HG02943 (cell line): ENCODE measurements around the gene NT5C1A.

Experiments
- ATAC-seq: cut with Tn5 transposase; IDR thresholded peaks from one replicate; pipeline ENCODE4 v1.9.1; 2021; ENCODE audit warnings: mild to moderate bottlenecking, low read depth, moderate library complexity; ENCODE audit not compliant: unreplicated experiment

NT5C1A gene

GRCh38 chr1:39663559-39663958 is 8.3 kb downstream of the NT5C1A start:
- no peak for ATAC-seq

GRCh38 chr1:39662861-39663260 is 9.0 kb downstream of the NT5C1A start:
- ATAC-seq: no peak

- ATAC-seq: no peak
These were observed 12.4 kb downstream of the NT5C1A start for GRCh38 chr1:39659538-39659937.

GRCh38 chr1:39659110-39659509 is 12.8 kb downstream of the NT5C1A start:
- ATAC-seq: no peak

DNA sequence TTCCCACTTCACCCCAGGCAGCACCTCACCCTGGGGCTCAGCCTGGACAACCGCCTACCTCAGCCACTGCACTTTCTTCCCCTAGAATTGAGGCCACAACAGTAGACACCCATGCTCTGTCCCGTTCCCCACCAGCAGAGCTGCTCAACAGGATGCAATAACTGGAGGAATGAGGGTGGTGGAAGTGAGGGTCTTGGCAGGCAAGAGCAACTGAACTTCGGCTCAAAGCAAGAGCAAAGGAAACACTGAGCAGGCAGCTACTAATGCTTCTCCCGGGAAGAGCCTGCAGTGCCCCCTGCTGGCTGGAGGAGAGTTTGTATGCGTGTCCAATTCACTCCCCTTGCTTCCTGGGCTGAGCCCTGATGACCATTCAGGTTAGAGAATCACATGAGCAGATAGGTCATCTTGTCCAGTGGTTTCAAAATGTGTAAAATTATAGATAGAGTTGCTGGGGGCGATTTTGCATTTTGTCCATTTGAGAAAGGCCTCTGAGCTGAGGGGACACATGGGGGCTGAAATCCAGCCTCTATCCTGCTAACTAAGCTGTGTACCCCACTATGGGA is 13.9 kb downstream of the NT5C1A start:
- no peak for ATAC-seq

DNA sequence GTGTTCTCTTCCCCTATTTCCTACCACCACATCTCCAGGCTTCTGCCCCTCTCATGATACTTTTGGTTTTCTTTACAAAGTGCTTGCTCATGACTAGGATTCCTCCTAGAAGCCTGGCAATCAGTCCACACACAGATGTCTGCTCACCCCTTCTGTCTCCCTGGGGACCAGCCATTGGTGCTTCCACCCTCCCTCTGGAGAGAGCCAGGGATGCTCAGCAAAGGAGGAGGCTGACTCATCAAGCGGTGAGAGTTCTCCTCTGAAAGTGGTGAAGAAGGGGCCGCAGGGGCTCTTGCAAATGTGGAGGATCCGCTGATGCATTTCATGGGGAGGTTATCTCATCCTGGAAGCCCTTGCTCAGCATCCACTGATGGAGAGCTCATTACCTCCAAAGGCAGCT is 14.5 kb downstream of the NT5C1A start:
- no peak for ATAC-seq

DNA sequence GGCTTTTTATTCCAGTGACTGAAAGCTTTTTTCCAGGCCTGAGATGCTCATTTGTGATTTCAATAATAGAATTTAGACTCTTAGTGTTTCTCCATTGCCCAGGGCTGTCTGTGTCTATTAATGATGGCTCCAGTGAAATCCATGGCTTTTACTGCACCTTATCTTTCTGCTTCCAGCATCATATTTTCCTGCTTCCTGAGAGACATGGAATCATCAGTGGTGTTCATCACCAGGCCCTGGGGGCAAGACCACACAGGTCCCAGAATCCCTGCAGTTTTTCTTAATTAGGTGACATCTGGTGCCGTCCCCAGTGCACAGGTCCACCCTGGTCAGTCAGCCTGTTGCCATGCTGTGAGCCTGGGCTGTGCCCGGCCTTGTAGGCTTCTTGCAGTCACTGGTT is 15.5 kb downstream of the NT5C1A start:
- ATAC-seq: no peak

GRCh38 chr1:39655578-39656268 is 16.2 kb downstream of the NT5C1A start:
- no peak for ATAC-seq

- ATAC-seq: no peak
These were observed 17.6 kb downstream of the NT5C1A start for GRCh38 chr1:39654291-39654690.

- ATAC-seq: no peak
These were observed 18.3 kb downstream of the NT5C1A start for GRCh38 chr1:39653546-39654031.

DNA sequence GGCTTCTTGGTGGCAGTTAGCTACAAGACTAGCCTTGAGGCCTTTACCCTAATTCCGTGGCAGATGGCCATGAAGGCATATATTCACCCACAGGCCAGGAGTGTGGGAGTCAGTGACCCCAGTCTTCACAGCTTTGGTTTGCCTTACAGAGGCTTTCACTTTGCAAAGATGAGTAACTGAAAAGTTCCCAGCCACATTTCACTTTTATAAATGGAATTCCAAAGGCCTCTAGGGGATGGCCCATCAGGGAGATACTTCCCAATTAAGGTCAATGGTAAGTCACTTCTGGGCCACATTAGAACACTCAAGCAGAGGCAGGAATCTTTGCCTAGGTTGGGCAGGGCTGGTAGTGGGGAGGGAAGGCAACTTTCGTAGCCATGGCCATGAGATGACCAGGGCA is 19.4 kb downstream of the NT5C1A start:
- ATAC-seq: no peak

DNA sequence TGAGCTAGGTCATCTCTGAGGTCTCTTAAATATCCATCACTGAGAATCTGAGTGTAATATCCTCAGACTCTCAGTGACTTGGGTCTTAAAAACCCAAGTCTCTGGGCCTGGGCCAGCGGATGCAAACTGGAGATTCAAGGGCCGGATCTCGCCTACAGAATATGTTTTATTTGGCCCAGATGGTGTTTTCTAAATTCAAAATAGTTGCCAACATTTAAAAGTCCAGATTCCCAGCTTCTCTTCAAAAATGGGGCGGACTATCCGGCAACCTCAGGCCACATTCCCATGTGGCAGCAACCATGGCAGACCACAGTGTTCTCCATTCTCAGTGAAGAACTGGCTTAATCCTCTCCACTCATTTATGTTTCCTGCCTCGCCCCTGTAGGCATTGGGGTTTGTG is 19.8 kb downstream of the NT5C1A start:
- ATAC-seq: no peak

- ATAC-seq: no peak
These were observed 21.5 kb downstream of the NT5C1A start for GRCh38 chr1:39650431-39650830.

GRCh38 chr1:39649636-39650185 is 22.2 kb downstream of the NT5C1A start:
- ATAC-seq: no peak

- ATAC-seq: no peak
These were observed 23.4 kb downstream of the NT5C1A start for GRCh38 chr1:39648496-39648895.

- ATAC-seq: no peak
These were observed 24.7 kb downstream of the NT5C1A start for GRCh38 chr1:39647247-39647646.

GRCh38 chr1:39646232-39647081 is 25.4 kb downstream of the NT5C1A start:
- no peak for ATAC-seq

- no peak for ATAC-seq
These were observed 26.4 kb downstream of the NT5C1A start for GRCh38 chr1:39645411-39646043.

DNA sequence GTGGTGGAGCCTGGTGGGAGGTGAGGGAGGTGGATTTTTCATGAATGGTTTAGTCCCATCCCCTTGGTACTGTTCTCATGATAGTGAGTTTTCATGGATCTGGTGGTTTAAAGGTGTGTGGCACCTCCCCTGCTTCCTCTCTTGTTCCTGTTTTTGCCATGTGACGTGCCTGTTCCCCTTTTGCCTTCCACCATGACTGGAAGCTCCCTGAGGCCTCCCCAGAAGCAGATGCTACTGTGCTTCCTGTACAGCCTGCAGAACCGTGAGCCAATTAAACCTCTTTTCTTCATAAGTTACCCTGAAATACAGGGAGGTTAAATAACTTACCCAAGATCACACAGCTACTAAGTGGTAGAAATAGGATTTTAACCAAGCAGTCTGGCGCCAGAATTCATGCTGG is 28.2 kb downstream of the NT5C1A start:
- no peak for ATAC-seq

DNA sequence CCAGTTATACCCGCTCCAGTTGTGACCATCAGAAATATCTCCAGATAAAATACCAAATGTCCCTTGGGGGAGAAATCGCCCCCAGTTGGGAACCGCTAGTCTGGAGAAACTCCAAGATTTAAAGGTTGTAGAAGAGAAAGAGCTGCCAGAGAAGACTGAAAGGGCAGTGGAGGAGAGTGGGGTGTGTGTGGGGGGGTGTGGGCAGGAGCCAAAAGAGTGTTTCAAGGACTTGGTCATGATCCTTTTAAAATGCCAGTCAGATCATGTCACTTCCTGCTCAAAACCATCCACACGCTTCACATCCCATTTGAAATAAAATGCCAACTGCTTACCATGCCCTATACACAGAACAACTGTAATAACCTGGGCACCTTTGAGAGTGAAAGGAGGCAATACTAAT is 29.1 kb downstream of the NT5C1A start:
- no peak for ATAC-seq

- no peak for ATAC-seq
These were observed 31.0 kb downstream of the NT5C1A start for GRCh38 chr1:39640861-39641260.
